SW 1271 (cell line): ENCODE data around the gene STX1A.

Experiments used
- DNase-seq, 2 experiments: peaks; one replicate each; lab custom pipeline; 2025; lab: John Stamatoyannopoulos, UW

STX1A gene

DNA sequence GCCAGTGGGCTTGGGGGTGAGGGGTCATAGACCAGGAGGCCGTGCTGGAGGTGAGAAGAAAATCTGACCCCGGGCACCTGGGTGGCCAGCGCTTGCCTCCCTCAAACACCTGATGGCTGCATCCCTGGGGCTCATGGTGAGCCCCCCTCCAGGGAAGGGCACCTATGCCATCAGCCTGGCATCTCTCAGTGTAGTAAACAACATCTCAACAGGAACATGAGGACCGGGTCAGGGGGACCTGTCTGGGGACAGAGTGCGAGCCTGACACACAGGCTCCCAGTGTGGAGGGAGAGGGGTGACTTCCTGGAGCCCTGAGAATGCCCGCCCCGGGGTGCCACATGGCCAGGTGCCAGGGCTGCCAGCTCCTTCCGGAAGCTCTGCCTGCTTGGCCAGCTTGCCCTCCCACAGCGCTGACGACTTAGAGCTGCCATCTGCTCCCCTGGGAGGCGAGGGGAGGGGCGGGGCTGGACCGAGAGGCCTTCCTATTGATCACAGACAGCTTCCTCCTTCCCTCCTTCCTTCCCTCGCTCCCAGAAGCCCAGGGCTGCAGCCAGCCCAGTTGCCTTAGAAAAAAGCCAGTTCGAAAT lies 12.3 kb downstream of the STX1A start:
- DNase-seq, result peak; percentile 58 to 76

GRCh38 chr7:73706126-73707044 lies 13.1 kb downstream of the STX1A start:
- DNase-seq, result peak in 1 of 2 experiments; percentile 45

DNA sequence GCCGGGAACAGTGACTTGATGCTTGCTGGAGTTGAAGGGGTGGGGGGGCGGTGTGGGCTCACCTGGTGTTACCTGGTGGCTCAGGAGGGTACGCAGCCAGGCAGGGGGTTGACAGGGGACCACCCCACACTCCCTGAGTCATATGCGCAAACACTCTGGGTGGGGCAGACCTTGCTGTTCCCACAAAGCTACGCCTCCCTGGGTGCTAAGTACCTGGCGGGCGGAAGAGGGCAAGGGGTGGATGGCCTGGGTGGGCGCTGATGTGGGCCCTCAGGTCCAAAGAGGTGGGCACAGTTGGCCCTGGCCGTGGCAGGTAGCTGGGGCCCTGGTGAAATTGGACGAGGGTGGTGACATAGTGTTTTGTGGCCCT lies 13.9 kb downstream of the STX1A start:
- no peak for DNase-seq

GRCh38 chr7:73704640-73705550 lies 14.6 kb downstream of the STX1A start:
- no peak for DNase-seq

- DNase-seq, result no peak
These were observed 15.5 kb downstream of the STX1A start for GRCh38 chr7:73703757-73704639.

DNA sequence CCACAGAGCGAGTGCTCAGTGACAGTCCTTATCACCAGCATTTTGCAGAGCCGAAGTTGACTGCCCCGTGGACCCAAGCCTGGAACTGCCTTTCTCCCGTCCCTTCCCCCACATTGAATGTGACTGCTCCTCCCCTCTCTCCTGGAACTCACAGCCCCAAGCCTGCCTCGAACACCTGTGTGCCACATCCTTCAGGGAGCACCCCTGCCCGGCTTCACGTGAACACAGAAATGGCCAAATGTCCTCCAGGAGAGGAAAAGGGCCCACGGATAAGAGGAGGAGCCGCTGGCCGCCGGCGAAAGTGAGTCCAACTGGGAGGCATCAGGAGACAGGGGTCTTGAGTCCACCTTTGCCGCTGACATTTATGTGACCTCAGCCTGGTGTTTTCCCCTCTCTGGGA lies 16.2 kb downstream of the STX1A start:
- DNase-seq, result no peak

- DNase-seq, result no peak
These were observed 16.8 kb downstream of the STX1A start for GRCh38 chr7:73702665-73703064.

DNA sequence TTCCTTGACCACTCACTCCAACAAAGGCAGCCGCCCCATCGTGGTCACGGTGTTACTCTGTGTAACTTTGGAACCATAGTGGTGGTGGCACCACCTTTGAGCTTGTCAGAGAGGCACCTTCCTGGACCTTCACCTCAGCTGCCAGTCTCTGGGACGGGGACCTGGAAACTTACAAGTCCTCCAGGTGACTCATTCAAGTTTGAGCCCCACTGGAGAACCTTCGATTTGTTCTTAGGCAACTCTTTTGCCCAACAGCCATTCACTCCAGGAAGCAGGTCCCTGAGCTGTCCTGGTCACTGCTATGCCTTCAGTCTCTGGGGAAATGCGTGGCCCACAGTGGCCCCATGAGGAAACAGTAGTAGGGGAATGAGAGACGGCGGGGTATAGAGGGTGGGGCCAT lies 17.2 kb downstream of the STX1A start:
- DNase-seq, result no peak

DNA sequence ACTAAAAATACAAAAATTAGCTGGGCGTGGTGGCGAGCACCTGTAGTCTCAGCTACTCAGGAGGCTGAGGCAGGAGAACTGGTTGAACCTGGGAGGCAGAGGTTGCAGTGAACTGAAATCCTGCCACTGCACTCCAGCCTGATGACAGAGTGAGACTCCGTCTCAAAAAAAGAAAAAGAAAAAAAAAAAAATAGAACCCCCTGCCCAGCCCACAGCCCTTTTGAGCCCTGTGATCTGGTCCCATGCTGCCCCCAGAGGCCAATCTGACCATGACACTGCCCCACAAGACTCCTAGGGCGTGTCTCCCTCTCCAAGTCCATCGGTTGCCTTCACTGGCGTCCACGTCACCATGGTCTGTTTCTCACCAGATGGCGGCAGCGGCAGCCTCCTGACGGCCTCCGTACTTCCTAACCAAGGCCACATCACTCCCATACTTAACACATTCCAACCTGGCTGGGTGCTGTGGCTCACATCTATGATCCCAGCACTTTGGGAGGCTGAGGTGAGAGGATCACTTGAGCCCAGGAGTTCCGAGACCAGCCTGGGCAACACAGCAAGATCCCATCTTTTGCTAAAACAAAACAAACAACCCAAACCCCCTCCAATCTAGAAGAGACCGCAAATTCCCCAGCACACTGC lies 18.0 kb downstream of the STX1A start:
- DNase-seq, result peak in 1 of 2 experiments; percentile 29

GRCh38 chr7:73700581-73701134 lies 18.8 kb downstream of the STX1A start:
- DNase-seq, result no peak

DNA sequence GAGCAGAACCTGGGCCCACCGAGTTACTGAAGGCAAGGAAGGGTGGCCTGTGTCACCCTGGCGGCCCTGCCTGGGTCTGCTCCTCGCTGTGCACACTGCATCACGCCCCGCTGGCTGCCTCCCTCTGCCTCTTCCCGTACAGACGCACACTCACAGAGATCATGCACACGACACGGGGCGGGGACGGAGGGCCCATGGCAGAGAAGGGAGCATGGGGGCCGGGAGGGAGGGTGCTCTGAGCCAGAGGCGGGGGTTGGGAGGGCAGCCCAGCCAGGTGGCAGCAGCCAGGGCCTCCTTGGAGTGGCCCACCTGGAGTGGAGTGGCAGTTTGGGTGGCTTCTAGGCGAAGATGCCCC lies 19.4 kb downstream of the STX1A start:
- DNase-seq, result no peak

- no peak for DNase-seq
These were observed 19.9 kb downstream of the STX1A start for GRCh38 chr7:73699370-73700068.

- no peak for DNase-seq
These were observed 21.1 kb downstream of the STX1A start for GRCh38 chr7:73698410-73698809.

DNA sequence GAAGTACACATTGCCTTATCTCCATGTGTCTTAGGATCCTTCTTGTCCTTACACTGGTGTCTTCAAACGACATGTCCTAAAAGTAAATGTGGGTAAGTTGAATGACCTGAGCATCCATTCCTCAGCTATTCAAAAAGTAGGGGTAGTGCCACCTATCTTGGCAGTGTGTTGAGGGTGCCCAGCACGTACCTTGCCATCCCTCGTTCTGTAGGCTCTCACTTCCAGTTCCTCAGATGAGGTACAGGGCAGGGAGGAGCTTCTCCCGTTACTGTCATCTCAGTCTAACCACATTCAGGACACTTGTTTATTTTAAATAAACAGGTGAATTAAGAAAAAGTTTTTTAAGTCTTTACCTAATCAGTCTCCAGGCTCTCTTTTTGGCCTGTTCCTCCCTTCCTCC lies 23.1 kb downstream of the STX1A start:
- DNase-seq, result no peak

- no peak for DNase-seq
These were observed 28.8 kb downstream of the STX1A start for GRCh38 chr7:73690646-73691045.

DNA sequence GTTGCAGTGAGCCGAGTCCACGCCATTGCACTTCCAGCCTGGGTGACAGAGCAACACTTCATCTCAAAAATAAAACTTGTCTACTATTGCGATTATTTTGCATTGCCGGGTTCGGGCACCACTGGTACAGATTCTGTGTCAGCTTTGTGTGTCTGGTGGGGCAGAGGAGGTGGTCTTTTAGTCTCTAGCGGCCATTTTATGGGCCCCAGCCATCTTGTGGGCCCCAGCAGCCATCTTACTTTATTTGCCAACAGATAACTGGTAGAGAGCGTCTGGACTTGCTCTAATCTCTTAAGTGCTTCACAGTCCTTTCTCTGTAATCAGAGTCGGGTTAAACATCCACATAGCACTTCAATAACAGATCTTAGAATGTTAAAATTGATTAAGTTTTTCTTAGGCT lies 31.2 kb downstream of the STX1A start:
- DNase-seq, result no peak

GRCh38 chr7:73685311-73685710 lies 34.2 kb downstream of the STX1A start:
- DNase-seq, result no peak

DNA sequence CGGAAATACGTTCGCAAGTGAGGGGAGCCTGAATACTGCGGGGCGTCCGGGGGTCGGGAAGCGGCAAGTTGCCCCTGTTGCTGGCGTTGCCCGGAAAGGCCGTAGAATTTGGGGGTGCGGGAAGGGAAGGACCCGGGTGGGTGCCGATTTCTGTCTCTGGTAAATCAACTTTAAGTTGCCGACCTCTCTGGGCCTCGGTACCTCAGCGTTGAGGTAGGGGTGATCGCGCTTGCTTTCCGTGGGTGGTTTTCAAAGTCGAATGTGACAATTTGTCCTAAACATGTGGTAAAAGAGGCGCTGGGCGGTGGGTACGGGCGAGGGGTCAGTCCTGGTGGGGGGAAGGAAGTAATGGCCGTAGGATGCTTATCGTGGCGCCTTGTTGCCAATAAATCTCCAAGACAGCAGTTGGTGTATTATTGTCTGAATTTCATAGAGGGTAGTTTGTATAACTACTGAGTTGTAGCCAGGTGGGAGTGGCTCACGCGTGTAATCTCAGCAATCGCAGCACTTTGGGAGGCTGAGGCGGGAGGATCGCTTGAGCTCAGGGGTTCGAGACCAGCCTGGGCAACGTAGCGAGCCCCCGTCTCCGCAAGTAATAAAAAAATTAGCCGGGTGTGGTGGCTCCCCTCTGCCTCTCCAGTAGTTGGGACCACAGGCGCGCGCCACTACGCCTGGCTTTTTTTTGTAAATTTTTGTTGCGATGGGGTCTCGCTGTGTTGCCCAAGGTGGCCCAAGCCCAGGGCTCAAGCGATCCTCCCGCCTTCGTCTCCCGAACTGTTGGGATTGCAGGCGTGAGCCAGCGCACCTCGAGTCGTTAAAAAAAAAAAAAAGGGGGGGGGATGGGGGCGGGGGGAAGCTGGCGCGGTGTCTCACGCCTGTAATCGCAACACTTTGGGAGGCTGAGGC lies 35.4 kb downstream of the STX1A start:
- DNase-seq, result no peak
